HL-60 (cell line): ENCODE results near the gene ADAMTS14.

Source experiments
- DNase-seq, 2 experiments: peaks; one replicate each; pipeline ENCODE4 v3.0.0-alpha.2; 2010 to 2020; ENCODE audit warnings: low read depth in 1 of 2, low spot score in 1 of 2
- H3K27ac ChIP-seq: fragments of 250-450 bp; sonication (Bioruptor Pico); replicated peaks from 2 replicates; pipeline ENCODE4 v1.5.1; 2020; ENCODE audit warnings: mild to moderate bottlenecking, moderate library complexity
- H3K27me3 ChIP-seq: fragments of 250-450 bp; sonication (Bioruptor Pico); 2 replicates; pipeline ENCODE4 v1.5.1; 2021; ENCODE audit warnings: mild to moderate bottlenecking, moderate library complexity; ENCODE audit not compliant: insufficient read depth, poor library complexity, severe bottlenecking
- H3K4me3 ChIP-seq: replicated peaks from 2 replicates; pipeline ENCODE4 v1.5.1; 2011; ENCODE audit warnings: mild to moderate bottlenecking, control low read depth, low read length; ENCODE audit not compliant: insufficient read depth
- GABPA ChIP-seq: IDR thresholded peaks from 2 replicates; pipeline ENCODE4 v1.6.1; 2012; ENCODE audit warnings: low read depth
- POLR2AphosphoS5 ChIP-seq: IDR thresholded peaks from 2 replicates; pipeline ENCODE4 v1.6.1; 2012; ENCODE audit warnings: low read depth
- REST ChIP-seq: IDR thresholded peaks from 2 replicates; pipeline ENCODE4 v1.6.1; 2012; ENCODE audit warnings: low read depth; ENCODE audit not compliant: insufficient replicate concordance
- SPI1 ChIP-seq: IDR thresholded peaks from 2 replicates; pipeline ENCODE4 v1.6.1; 2012; ENCODE audit warnings: low read depth, mild to moderate bottlenecking, borderline replicate concordance
- TF ChIP-seq, protein P1 (sequence below): IDR thresholded peaks from one replicate; pipeline ENCODE4 v1.5.1; 2011; ENCODE audit warnings: low read length, control low read depth, inconsistent platforms; ENCODE audit not compliant: insufficient read depth

Gene ADAMTS14

DNA sequence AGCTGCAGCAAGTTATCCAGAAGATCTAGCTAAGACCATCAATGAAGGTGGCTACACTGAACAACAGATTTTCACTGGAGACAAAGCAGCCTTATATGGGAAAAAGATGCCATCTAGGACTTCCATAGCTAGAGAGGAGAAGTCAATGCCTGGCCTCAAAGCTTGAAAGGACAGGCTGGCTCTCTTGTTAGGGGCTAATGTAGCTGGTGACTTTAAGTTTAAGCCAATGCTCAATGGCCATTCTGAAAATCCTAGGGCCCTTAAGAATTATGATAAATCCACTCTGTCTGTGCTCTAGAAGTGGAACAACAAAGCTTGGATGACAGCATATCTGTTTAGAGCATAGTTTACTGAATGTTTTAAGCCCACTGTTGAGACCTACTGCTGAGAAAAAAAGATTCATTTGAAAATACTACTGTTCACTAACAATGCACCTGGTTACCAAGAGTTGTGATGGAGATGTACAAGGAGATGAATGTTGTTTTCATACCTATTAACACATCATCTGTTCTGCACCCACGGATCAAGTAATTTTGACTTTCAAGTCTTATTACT is 13.6 kb upstream of the ADAMTS14 start:
- Histone ChIP-seq H3K27me3 (no peaks in the 10 kb centered on the region), H3K27ac (no peak overlapping the region), H3K4me3 (no peak overlapping the region)
- TF ChIP-seq SPI1, result no peak
- TF ChIP-seq REST, result no peak
- no peak for TF ChIP-seq POLR2AphosphoS5
- TF ChIP-seq, protein P1, sequence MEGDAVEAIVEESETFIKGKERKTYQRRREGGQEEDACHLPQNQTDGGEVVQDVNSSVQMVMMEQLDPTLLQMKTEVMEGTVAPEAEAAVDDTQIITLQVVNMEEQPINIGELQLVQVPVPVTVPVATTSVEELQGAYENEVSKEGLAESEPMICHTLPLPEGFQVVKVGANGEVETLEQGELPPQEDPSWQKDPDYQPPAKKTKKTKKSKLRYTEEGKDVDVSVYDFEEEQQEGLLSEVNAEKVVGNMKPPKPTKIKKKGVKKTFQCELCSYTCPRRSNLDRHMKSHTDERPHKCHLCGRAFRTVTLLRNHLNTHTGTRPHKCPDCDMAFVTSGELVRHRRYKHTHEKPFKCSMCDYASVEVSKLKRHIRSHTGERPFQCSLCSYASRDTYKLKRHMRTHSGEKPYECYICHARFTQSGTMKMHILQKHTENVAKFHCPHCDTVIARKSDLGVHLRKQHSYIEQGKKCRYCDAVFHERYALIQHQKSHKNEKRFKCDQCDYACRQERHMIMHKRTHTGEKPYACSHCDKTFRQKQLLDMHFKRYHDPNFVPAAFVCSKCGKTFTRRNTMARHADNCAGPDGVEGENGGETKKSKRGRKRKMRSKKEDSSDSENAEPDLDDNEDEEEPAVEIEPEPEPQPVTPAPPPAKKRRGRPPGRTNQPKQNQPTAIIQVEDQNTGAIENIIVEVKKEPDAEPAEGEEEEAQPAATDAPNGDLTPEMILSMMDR, result no peak
- no peak for TF ChIP-seq GABPA
- no peak for DNase-seq

DNA sequence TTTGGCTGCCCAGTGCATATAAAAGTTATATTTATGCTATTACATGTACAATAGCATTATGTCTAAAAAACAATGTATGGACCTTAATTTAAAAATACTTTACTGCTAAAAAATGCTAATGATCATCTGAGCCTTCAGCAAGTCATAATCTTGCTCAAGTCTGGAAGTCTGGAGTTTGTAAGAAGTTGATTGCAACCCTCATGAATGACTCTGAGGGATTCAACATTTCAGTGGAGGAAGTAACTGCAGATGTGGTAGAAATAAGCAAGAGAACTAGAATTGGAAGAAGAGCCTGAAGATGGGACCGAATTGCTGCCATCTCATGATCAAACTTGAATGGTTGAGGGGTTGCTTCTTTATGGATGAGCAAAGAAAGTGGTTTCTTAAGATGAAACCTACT is 13.0 kb upstream of the ADAMTS14 start:
- Histone ChIP-seq H3K4me3 (no peak overlapping the region), H3K27ac (no peak overlapping the region), H3K27me3 (no peaks in the 10 kb centered on the region)
- no peak for DNase-seq
- TF ChIP-seq SPI1, result no peak
- TF ChIP-seq, protein P1, result no peak
- no peak for TF ChIP-seq REST
- no peak for TF ChIP-seq POLR2AphosphoS5
- no peak for TF ChIP-seq GABPA

- Histone ChIP-seq H3K27ac (no peak overlapping the region), H3K4me3 (no peak overlapping the region), H3K27me3 (no peaks in the 10 kb centered on the region)
- TF ChIP-seq SPI1 (no peak), REST (no peak), GABPA (no peak)
- no peak for DNase-seq
Measured at GRCh38 chr10:70660722-70661121, 11.6 kb upstream of the ADAMTS14 start.
